NCI-H146 treated with DMSO at 0.1 percent for 48 hours (cell line): ENCODE data around the gene PLA2R1.

Source experiments
- DNase-seq: peaks from one replicate; lab custom pipeline; 2025; ENCODE audit not compliant: unreplicated experiment; lab: John Stamatoyannopoulos, UW

Gene PLA2R1

GRCh38 chr2:159938395-159938794, 124.0 kb downstream of the PLA2R1 start:
- no peak for DNase-seq

GRCh38 chr2:159936471-159936870, 125.9 kb downstream of the PLA2R1 start:
- no peak for DNase-seq

- no peak for DNase-seq
Observed at GRCh38 chr2:159933727-159934049, 128.7 kb downstream of the PLA2R1 start.

- no peak for DNase-seq
Observed at GRCh38 chr2:159933040-159933726, 129.2 kb downstream of the PLA2R1 start.

GRCh38 chr2:159926695-159927094, 135.7 kb downstream of the PLA2R1 start:
- no peak for DNase-seq

GRCh38 chr2:159925975-159926374, 136.4 kb downstream of the PLA2R1 start:
- DNase-seq, result no peak

GRCh38 chr2:159922563-159922962, 139.9 kb downstream of the PLA2R1 start:
- no peak for DNase-seq

- DNase-seq, result peak; percentile 3
Observed at GRCh38 chr2:159921752-159922404, 140.5 kb downstream of the PLA2R1 start.

- no peak for DNase-seq
Observed at GRCh38 chr2:159916511-159916910, 145.9 kb downstream of the PLA2R1 start.

GRCh38 chr2:159913900-159914299, 148.5 kb downstream of the PLA2R1 start:
- no peak for DNase-seq

- no peak for DNase-seq
Observed at GRCh38 chr2:159912580-159912979, 149.8 kb downstream of the PLA2R1 start.

GRCh38 chr2:159910951-159911350, 151.5 kb downstream of the PLA2R1 start:
- DNase-seq, result no peak

- no peak for DNase-seq
Observed at GRCh38 chr2:159908623-159909022, 153.8 kb downstream of the PLA2R1 start.

- peak; percentile 3 for DNase-seq
Observed at GRCh38 chr2:159907909-159908308, 154.5 kb downstream of the PLA2R1 start.

- DNase-seq, result no peak
Observed at GRCh38 chr2:159905926-159906714, 156.3 kb downstream of the PLA2R1 start.

- DNase-seq, result no peak
Observed at GRCh38 chr2:159904959-159905305, 157.5 kb downstream of the PLA2R1 start.

- DNase-seq, result no peak
Observed at GRCh38 chr2:159904127-159904958, 158.1 kb downstream of the PLA2R1 start, which contains the start of gene LY75. LY75 (minus strand) TSS chr2:159904756.

GRCh38 chr2:159903443-159904126, 158.8 kb downstream of the PLA2R1 start:
- DNase-seq, result no peak

- DNase-seq, result peak; percentile 11
Observed at GRCh38 chr2:159902722-159903121, 159.7 kb downstream of the PLA2R1 start.

GRCh38 chr2:159900343-159900742, 162.1 kb downstream of the PLA2R1 start:
- DNase-seq, result no peak

GRCh38 chr2:159898441-159898840, 164.0 kb downstream of the PLA2R1 start:
- no peak for DNase-seq
